GM12872 (cell line): ENCODE measurements around the gene ZC3H6.

ENCODE experiments used
- TF ChIP-seq, protein P1 (sequence below): IDR thresholded peaks from 3 replicates; pipeline ENCODE4 v1.5.1; 2011; ENCODE audit warnings: low read depth, mild to moderate bottlenecking, low read length, moderate library complexity; ENCODE audit not compliant: insufficient read depth

The ZC3H6 gene

DNA sequence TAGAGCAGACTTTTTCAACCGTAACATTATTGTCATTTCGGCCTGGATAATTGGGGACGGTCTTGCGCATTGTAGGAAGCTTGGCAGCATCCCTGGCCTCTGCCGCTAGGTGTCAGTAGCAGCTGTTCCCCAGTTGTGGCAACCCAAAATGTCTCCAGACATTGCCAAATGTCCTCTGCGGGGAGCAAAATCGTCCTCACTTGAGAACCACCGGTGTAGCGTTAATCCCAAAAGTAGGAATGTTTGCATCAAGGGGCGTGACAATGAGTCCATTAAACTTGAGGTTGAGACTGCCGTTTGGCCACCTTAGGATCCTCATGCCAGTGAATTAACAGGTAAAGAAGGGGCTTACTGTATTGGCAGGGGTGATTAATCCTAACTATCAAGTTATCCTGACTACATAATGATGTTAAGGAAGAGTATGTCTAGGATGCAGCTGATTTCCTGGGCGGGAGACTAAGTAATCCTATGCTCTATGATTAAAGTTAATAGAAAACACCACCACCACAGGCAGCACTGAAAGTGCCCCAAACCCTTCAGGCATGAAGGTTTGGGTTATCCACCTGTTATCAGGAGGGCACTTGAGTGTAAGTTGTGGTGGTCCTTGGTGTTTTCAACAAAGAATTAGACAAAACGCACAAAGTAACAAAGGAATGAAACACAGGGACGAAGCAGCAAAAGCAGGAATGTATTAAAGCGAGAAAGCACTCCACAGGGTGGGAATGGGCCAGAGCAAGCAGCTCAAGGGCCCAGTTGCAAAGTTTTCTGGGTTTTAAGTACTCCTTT lies 15.7 kb upstream of the ZC3H6 start:
- TF ChIP-seq, protein P1, sequence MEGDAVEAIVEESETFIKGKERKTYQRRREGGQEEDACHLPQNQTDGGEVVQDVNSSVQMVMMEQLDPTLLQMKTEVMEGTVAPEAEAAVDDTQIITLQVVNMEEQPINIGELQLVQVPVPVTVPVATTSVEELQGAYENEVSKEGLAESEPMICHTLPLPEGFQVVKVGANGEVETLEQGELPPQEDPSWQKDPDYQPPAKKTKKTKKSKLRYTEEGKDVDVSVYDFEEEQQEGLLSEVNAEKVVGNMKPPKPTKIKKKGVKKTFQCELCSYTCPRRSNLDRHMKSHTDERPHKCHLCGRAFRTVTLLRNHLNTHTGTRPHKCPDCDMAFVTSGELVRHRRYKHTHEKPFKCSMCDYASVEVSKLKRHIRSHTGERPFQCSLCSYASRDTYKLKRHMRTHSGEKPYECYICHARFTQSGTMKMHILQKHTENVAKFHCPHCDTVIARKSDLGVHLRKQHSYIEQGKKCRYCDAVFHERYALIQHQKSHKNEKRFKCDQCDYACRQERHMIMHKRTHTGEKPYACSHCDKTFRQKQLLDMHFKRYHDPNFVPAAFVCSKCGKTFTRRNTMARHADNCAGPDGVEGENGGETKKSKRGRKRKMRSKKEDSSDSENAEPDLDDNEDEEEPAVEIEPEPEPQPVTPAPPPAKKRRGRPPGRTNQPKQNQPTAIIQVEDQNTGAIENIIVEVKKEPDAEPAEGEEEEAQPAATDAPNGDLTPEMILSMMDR, result peak; percentile 99

DNA sequence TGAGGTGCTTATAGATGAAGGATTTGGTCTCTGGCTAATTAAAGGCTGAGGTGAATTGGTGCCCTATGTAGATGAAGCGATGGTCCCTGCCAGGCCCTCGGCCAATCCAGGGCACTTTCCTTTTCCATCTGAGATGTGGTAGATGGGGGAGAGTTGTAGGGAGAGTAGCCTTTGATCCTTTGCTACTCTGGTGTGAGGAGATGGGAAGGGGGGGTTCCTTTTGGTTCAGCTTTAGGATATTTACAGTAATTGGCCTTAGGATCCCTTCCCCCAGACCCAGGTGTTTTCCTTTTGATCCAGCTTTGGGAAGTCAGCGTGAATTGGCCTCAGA lies 15.1 kb upstream of the ZC3H6 start:
- TF ChIP-seq, protein P1, result no peak

DNA sequence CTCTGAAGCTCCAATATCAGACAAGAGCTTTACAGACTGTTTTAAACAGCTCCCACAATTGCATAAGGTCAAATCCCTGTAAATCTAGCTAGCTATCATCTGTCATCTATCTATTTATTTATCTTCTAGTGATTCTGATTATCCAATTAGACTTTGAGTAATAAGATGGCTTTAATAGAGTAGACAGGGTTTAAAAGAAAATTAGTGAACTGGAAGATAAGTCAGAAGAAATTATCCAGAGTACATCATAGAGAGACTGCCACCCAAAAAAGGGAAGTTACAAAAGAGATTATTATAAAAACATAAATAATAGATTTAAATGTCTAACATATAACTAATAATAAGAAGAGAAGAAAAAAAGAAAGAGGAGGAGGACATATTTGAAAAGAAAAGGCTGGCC lies 12.5 kb upstream of the ZC3H6 start:
- TF ChIP-seq, protein P1, result no peak

DNA sequence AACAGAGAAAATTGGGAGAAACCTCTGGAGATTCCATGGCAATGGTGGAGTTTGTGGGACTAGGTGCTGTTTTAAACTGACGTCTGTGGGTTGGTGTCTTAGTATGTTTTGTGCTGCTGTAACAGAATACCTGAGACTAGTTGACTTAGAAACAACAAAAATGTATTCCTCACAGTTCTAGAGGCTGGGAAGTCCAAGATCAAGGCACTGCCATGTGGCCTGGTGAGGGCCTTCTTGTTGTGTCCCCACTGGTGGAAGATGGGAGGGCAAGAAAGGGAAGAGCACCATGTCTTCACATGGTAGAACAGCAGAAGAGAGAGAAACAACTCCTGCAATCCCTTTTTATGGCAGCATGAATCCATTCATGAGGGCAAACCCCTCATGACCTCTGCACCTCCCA lies 6.8 kb upstream of the ZC3H6 start:
- TF ChIP-seq, protein P1, result peak; percentile 19; the same call in 1 of the 3 replicates

DNA sequence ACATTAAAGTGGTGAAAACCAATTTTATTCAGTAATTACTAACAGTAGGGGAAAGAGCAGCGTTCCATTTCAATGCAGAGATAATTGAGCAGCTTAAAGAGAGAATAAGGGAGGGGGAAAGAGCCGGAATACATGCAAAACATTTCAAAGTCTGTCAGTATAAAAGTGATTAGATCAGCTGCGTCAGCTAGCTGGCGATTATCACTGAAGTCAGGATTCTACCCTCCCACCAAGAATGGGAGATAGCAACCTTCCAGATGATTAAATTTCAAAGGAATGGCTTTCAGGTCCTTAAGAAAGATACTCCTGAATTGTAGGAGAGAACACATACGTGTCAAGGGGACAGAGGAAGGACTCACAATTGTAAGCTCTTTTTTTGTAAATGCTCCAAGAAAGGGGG lies 2.7 kb upstream of the ZC3H6 start:
- TF ChIP-seq, protein P1, result no peak

DNA sequence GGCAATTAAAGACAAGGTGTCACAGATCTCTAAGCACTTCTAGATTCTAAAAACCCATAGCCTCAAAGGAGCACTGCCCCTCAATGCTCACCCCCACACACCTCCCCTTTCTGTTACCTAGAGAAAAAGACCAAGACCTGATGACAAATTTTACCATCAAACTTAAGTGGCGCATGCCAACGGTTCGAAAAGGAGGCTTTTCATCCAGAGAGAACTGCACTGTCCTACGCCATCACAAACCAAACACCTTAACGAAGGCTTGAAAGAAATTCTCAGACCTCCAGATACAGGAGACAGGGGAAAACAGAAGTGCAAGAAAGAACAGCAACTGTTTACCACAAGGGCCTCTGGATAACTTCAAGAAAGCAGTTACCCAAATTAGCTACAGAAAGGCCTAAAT lies 2.0 kb upstream of the ZC3H6 start:
- TF ChIP-seq, protein P1, result no peak

DNA sequence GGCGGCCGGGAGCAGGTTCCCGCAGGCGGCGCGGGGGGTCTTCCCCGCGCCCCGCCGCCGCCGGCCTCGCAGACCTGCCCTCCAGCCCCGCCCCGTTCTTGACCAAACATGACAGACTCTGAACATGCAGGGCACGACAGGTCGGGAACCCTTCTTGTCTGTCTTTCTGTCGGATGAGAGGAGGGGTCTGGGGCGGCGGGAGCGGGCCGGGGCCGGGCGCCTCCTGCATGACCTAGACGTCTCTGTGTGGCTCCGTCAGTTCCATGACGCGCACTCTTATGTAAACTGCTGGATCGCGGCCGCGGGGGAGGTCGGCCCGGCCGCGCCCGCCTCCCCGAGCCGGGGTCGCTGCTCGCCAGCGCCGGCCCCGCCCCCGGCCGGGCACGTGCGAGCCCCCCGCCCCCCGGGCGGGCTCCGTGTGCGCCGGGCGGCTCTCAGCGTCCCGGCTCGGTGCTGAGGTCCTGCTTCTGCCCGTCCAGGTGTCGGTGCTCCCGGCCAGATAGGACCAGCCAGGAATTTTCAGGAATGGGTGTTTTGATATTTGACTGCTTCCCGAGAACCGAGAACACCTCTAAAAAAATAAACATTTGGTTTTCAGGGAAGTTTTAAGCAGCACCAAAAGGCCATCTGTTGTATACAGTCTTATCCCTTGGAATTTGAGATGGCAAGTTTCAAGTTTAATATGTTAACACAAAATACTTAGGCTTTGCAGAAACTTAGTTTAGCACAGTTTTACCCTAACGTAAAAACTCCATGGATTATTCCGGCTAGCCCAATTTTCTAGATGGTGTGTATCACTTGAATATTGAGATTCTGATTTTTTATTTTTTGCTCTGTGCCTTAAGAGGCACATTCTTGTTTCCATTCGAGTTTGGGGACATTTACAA lies 733 bp downstream of the ZC3H6 start:
- TF ChIP-seq, protein P1, result no peak
